ENCODE results near the gene KRT23. TPM values are rescaled to one million over a fixed set of nuclear protein-coding genes. Genes with fewer than 3 reads are reported as not detected.

The KRT23 gene
- total and polyA plus RNA-seq, 11 donors, result 0.16 TPM; not detected in 10

DNA sequence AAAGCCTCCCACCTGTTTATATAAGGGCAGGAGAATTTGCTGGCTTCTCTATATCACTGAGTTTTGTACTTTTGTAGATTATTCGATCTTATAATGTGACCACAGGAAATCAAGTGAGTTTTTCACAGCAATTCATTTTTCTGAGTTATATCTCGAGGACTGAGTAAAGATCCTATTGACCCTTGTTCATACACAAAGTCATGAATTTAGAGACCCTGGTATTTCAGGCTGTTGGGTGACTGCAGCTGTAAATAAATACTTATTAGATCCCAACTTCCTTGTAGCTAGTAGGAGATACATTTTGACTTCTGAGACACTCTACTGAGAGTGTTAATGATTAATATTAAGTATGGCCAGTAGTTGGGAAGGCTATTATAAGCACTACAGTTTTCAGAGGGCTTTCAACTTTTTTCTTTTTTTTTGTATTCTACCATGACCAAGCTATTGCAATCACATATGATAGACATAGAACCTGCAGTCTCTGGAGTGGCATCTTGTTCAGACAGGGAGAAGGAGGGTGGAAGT is 49.2 kb downstream of the KRT23 start:
- Histone ChIP-seq H3K4me1 (peaks cover 0 to 5% (median 0%) of the 10 kb centered on the region in 12 donors), H3K4me3 (no peak overlapping the region), H3K36me3 (no peaks in the 10 kb centered on the region), H3K9me3 (no peaks in the 10 kb centered on the region), H3K27me3 (peaks cover 0 to 19% (median 0%) of the 10 kb centered on the region in 9 donors), H3K27ac (no peak overlapping the region)
- DNase-seq (no peak), ATAC-seq (no peak)
- WGBS, 4 donors, result 83 to 91% (median 88%) methylated on average over 2 of the region's 2 CpGs
- intact Hi-C loops (cut with DNase I), result no loop called here
- TF ChIP-seq, protein P1, sequence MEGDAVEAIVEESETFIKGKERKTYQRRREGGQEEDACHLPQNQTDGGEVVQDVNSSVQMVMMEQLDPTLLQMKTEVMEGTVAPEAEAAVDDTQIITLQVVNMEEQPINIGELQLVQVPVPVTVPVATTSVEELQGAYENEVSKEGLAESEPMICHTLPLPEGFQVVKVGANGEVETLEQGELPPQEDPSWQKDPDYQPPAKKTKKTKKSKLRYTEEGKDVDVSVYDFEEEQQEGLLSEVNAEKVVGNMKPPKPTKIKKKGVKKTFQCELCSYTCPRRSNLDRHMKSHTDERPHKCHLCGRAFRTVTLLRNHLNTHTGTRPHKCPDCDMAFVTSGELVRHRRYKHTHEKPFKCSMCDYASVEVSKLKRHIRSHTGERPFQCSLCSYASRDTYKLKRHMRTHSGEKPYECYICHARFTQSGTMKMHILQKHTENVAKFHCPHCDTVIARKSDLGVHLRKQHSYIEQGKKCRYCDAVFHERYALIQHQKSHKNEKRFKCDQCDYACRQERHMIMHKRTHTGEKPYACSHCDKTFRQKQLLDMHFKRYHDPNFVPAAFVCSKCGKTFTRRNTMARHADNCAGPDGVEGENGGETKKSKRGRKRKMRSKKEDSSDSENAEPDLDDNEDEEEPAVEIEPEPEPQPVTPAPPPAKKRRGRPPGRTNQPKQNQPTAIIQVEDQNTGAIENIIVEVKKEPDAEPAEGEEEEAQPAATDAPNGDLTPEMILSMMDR (IDR thresholded peaks at IDR 0.05), result no peak
- TF ChIP-seq POLR2A (IDR thresholded peaks at IDR 0.05), result no peak

DNA sequence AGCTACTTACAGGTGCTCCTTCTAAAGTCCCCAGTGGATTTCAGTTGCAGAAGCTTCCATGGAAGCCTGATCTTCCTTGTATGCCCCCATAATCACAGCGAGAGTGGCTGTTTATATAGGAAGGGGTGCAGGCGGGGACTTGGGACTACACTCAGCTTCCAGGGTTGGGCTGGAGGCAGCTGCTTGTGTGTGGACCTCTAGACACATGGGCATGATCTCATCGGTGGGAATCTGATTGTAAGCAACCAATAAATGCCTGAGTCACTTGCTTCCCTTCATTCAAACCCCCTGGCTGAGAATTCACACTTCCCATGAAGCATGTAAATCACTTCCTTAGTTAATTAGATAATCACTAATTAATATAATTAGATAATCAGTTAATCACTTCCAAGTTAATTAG is 51.4 kb downstream of the KRT23 start:
- peaks cover 0 to 5% (median 0%) of the 10 kb centered on the region in 12 donors for H3K4me1 ChIP-seq
- intact Hi-C loops (cut with DNase I), result no loop called here
- DNase-seq (no peak), ATAC-seq (no peak)
- no peak overlapping the region for H3K27ac ChIP-seq
- WGBS, 4 donors, result 43 to 63% (median 60%) methylated on average over 3 of the region's 3 CpGs
- no peaks in the 10 kb centered on the region for H3K36me3 ChIP-seq
- peaks cover 0 to 16% (median 0%) of the 10 kb centered on the region in 9 donors for H3K27me3 ChIP-seq
- TF ChIP-seq POLR2A (IDR thresholded peaks at IDR 0.05), result no peak
- TF ChIP-seq, protein P1 (IDR thresholded peaks at IDR 0.05), result no peak
- H3K9me3 ChIP-seq, result no peaks in the 10 kb centered on the region
- no peak overlapping the region for H3K4me3 ChIP-seq

DNA sequence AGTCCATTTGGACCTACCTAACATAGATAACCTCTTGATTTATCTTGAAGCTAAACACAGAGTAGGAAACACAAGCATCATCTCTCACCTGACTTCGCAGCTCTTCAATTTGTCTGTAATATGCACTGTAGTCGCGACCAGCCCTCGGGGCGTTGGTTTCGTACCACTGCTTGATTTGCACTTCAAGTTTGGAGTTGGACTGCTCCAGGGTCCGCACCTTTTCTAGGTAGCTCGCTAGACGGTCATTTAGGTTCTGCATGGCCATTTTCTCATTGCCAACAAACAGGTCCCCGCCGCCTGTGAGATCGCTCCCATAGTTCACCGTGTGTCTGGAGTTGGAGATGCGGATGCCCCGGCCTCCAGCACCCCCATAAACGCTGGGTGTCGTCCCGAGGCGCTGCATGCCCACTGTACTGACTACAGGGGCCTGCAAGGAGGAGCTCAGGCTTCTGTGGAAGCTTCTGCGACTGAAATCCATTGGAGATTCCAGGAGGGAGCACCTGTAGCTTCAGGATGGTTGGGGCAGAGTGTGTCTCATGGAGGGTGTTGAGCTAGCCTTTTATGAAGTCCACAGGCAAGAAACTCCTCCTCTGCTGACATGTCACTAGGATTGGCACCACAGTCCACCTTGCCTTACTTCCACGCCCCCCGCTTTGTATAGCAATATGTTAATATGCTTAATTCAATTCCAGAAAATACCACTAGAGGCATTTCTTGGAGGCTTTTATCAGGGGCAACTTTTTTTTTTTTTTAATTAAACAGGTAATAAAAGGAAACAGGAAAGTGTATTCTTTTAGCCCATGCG is 52.5 kb downstream of the KRT23 start, which contains the start of gene KRT20:
TSS of gene KRT20 (minus strand) at position 535 of the 805 bp plus-strand sequence. CDS start at position 478, 57 bp downstream.
- Histone ChIP-seq H3K4me1 (peaks cover 0 to 5% (median 0%) of the 10 kb centered on the region in 12 donors), H3K4me3 (no peak within 1 kb of the TSS), H3K9me3 (no peaks in the 10 kb centered on the region), H3K36me3 (no peaks in the 10 kb centered on the region), H3K27ac (no peak within 1 kb of the TSS), H3K27me3 (peaks cover 0 to 12% (median 0%) of the 10 kb centered on the region in 9 donors)
- no peak for DNase-seq
- intact Hi-C loops (cut with DNase I), result no loop called here
- TF ChIP-seq POLR2A (IDR thresholded peaks at IDR 0.05), result no peak
- TF ChIP-seq, protein P1 (IDR thresholded peaks at IDR 0.05), result peak in 1 of 12 donors; percentile 14
- no peak for ATAC-seq
- 88 to 92% (median 90%) methylated on average over 22 to 23 of the region's 23 CpGs for WGBS, 4 donors

- no peak overlapping the region for H3K4me3 ChIP-seq
- 89 to 93% (median 92%) methylated on average over 7 of the region's 7 CpGs for WGBS, 4 donors
- no peak for DNase-seq
- TF ChIP-seq, protein P1 (IDR thresholded peaks at IDR 0.05), result no peak
- no peak for TF ChIP-seq POLR2A (IDR thresholded peaks at IDR 0.05)
- H3K9me3 ChIP-seq, result no peaks in the 10 kb centered on the region
- H3K36me3 ChIP-seq, result no peaks in the 10 kb centered on the region
- H3K27ac ChIP-seq, result no peak overlapping the region
- intact Hi-C loops (cut with DNase I), result no loop called here
- no peak for ATAC-seq
- H3K27me3 ChIP-seq, result peaks cover 0 to 9% (median 0%) of the 10 kb centered on the region in 9 donors
- no peaks in the 10 kb centered on the region for H3K4me1 ChIP-seq
Measured at GRCh38 chr17:40883626-40884334, 53.7 kb downstream of the KRT23 start.
